ENCODE results near the gene PLOD3.
"Not testable (repeated sequence)": the region's sequence is repeated elsewhere in the genome, so short reads cannot be mapped to it uniquely, and the experiment has no call there.

PLOD3 gene, protein sequence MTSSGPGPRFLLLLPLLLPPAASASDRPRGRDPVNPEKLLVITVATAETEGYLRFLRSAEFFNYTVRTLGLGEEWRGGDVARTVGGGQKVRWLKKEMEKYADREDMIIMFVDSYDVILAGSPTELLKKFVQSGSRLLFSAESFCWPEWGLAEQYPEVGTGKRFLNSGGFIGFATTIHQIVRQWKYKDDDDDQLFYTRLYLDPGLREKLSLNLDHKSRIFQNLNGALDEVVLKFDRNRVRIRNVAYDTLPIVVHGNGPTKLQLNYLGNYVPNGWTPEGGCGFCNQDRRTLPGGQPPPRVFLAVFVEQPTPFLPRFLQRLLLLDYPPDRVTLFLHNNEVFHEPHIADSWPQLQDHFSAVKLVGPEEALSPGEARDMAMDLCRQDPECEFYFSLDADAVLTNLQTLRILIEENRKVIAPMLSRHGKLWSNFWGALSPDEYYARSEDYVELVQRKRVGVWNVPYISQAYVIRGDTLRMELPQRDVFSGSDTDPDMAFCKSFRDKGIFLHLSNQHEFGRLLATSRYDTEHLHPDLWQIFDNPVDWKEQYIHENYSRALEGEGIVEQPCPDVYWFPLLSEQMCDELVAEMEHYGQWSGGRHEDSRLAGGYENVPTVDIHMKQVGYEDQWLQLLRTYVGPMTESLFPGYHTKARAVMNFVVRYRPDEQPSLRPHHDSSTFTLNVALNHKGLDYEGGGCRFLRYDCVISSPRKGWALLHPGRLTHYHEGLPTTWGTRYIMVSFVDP

DNA sequence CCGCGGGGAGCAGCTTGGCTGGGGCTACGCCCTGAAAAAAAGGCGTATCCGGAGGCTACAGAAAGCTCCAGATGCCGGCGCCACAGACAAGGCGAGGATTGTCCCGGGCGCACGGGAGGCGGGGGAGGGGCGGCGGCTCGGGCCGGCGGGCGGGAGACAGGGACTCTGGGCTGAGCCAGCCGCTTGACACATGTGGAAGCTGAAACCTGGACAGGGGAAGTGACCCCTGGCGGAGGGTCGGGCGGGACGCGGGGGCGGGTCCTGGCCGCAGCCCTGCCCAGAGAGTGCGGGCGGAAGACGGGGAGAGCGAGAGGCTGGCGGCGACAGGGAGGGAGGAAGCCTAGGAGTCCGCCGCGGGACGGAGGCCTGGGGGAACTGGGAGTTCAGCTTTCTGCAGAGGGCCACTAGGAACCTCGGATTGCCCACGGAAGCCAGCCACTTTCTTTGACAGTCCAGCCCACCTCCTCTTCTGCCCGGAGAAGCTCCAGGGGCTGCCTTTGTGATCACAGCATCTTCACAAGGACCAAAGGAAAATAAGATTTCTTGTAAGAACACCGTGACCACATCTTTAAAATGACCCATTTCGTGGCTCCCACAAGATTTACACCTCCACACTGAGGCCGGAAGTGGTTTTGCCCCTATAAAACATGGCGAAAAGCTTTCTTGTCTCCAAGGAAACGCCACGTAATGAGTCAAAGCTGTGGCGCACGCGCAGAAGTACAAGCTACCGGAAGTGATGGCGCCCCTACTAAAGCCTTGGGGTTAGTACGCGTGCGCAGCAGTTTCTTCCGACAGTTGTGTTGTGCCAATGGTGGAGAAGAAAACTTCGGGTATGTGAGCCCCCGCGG is at the start of gene PLOD3, which contains the start of gene ZNHIT1:
Gene PLOD3, minus strand, starts transcription at position 194 of the 848 bp plus-strand sequence. CDS start 307 bp downstream, outside the sequence.
Gene ZNHIT1, plus strand, starts transcription at position 778 of the 848 bp plus-strand sequence. Its CDS starts 31 bp downstream, at position 809.
- DNase-seq, result peak; percentile 96

GRCh38 chr7:101265622-101266516 is 48.5 kb upstream of the PLOD3 start:
- DNase-seq, result no peak

GRCh38 chr7:101264102-101264706 is 46.8 kb upstream of the PLOD3 start:
- not testable (repeated sequence) for DNase-seq

DNA sequence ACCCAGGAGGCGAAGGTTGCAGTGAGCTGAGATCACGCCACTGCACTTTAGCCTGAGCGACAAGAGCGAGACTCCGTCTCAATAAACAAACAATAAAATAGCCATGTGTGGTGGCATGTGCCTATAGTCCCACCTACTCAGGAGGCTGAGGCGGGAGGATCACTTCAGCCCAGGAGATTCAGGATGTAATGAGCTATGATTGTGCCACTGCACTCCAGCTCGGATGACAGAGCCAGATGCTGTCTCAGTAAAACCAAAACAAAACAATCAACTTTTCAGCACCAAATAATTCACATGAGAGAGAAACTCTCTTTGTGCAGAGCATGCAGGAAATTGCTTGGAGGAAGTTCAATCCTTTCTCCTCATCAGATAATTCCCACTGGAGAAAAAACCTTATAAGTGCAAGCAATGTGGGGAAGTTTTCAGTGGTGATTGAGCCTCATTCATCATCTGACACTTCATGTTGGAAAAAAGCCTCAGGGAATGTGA is 40.9 kb upstream of the PLOD3 start:
- no peak for DNase-seq

DNA sequence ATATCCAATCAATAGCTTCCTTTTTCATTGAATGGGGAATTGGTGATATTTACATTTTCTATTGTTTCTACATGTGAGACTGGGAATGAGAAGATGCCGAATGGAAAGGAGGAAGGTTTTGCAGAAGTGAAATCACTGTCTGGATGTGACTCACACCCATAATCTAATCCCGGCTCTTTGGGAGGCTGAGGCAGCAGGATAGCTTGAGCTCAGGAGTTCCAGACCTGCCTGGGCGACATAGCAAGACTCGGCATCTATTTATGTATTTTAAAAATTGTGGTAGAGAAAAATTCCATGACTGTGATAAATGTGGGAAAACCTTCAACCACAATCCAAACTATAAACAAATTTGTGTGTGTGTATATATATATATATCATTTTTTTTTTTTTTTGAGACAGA is 38.4 kb upstream of the PLOD3 start:
- no peak for DNase-seq

DNA sequence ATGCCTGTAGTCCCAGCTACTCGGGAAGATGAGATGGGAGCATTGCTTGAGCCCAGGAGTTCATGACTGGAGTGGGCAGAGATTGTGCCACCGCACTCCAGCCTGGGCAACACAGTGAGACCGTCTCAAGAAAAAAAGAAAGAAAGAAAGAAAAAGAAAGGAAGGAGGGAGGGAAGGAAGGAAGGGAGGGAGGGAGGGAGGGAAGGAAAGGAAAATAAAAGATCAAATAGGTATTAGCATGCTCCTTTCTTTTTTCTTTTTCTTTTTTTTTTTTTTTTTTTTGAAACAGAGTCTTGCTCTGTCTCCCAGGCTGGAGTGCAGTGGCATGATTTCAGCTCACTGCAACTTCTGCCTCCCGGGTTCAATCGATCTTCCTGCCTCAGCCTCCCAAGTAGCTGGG is 35.8 kb upstream of the PLOD3 start:
- DNase-seq, result not testable (repeated sequence)

DNA sequence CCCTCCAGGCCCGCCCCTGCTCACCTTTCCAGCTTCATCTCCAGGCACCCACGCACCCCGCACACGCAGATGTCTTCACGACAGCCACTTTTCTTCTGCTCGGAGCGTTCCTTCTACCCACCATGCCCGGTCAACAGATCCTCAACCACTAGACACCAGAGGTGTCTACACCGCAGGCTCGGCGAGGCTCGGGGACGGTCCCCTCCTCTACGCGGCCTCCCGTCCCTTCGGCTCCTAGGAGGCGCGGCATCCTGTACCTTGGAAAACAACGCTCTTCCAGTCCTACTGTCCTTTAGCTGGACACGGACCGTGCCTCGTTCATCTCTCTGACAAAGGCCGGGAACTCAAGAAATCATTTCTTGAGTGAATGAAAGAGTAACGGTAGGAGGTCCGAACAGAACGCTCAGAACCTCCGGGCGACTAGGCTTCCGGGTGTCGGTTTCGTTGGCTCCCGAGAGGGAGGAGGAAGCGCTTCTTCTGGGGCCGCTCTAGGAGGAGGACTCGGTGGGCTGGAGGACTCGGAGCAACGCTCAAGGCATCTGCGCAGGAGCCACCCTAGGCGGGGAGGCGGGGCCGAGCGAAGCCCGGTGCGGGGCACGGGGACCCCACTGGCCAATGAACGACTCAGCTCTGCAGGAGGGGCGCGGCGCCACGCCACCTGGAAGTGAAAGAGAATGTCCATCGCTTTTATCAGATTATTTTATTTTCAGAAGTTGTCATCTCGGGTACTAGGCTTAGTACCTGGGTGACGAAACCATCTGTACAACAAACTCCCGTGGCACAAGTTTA is 34.7 kb upstream of the PLOD3 start:
- peak; percentile 98 for DNase-seq

- DNase-seq, result no peak
Observed at GRCh38 chr7:101250324-101250723, 32.9 kb upstream of the PLOD3 start.

DNA sequence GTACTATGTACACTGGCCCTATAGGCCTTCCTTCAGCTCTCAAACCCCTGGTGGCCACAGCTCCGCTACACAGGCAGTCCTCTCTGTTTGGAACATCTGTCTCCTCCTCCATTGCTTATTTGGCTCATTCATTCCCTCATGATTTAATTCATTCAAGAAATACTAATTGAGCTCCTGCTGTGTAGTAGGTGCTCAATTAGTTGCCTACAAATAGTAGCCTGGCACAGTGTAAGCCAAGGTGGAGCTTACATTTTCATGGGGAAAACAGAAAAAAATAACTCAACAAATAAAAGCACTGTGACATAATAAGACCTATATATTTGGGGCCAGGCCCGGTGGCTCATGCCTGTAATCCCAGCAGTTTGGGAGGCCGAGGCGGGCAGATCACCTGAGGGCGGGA is 30.9 kb upstream of the PLOD3 start:
- no peak for DNase-seq

DNA sequence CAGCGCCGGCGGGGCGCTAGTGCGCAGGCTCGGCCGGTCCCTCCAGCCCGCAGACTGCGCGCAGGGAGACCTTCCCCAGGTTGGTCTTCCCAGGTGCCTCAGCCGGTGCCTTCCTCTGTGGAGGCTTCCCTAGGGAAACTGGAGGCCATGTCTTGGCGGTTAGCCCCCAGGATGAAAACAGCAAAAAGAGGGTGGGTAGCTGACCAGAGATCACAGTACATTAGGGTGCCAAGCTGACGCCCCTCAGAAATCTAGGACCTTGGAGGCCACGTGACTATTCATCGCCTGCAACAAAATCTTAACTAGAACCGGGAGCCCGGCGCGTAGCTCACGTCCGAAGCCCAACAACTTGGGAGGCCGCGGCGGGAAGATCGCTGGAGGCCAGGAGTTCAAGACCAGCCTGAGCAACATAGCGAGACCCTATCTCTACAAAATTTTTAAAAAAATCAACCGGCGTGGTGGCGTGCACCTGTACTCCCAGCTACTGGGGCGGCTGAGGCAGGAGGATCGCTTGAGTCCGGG is 27.8 kb upstream of the PLOD3 start:
- DNase-seq, result no peak

- DNase-seq, result peak; percentile 92
Observed at GRCh38 chr7:101244375-101245146, 27.2 kb upstream of the PLOD3 start, which contains the start of gene FIS1. Gene FIS1 (minus strand): TSS chr7:101245081. CDS start chr7:101245004, 77 bp downstream.

GRCh38 chr7:101243646-101244374 is 26.4 kb upstream of the PLOD3 start:
- DNase-seq, result no peak

DNA sequence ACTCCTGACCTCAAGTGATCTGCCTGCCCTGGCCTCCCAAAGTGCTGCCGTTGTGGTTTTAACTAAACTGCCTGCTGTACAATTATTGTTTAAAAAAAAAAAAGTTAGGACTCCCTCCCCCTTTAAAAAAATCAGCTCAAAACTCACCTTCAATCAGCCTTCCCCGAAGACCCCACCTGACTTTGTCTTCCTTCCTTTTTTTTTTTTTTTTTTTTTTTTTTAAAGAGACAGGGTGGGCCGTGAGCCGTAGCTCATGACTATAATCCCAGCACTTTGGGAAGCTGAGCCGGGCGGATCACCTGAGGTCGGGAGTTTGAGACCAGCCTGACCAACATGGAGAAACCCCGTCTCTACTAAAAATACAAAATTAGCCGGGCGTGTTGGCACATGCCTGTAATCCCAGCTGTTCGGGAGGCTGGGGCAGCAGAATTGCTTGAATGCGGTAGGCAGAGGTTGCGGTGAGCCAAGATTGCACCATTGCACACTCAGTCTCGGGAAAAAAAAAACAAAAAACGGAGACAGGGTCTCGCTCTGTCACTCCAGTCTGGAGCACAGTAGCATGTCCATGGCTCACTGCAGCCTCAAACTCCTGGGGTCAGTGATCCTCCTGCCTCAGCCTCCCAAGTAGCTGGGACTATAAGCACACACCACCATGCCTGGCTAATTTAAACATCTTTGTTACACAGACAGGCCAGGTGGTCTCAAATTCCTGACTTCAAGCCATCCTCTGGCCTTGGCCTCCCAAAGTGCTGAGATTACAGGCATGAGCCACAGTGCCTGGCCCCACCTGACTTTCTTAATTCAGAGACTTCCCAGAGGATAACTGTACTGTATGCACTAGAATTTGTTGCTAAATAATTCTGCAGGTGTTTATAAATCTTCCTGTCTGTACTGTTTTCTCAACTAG is 24.3 kb upstream of the PLOD3 start:
- no peak for DNase-seq

GRCh38 chr7:101241015-101241363 is 23.6 kb upstream of the PLOD3 start:
- peak; percentile 20 for DNase-seq

DNA sequence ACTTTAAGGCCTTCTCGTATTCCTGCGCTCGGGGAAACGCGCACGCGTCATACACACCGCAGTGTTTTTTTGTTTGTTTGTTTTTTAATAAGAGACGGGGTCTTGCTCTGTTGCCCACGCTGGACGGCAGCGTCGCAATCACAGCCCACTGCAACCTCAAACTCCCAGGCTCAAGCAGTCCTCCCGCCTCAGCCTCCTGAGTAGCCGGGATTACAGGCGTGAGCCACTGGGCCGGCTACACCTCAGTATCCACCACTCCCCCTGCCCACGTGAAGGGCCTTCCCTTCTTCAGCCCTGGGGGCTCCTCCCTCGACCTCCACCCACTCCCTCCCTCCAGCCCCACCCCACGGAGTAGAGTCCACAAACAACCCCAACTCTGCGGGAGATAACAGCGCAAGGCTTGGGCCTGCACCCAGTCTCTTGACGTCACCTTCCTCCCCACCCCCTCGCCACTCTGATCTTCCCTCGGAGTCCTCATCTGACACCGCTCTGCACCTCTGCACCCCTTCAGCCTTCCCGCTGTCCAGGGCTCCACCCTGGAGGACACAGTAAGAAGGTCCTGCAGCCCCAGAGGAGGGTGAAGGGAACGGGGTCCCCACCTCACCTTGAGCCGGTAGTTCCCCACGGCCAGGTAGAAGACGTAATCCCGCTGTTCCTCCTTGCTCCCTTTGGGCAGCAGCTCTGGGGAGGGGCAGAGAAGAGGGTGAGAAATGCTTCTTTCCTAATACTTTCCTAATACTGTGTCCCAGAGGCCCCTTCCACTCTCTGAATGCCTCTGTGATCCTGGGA is 23.0 kb upstream of the PLOD3 start:
- no peak for DNase-seq

DNA sequence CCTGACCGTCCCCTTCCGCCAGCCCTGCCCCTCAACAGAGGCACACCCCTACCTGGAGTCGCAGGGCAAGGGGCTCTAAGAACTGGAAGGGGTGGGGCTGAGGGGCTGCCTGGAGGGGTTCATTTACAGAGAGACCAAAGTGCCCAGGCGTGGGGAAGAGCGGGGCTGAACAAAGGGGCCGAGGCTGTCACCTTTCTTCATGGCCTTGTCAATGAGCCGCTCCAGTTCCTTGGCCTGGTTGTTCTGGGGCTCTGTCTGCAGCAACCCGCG is 22.5 kb upstream of the PLOD3 start:
- DNase-seq, result no peak
